ENCODE measurements around the gene CLIC4. TPM values are rescaled to one million over a fixed set of nuclear protein-coding genes. Genes with fewer than 3 reads are reported as not detected.
"Not testable (repeated sequence)": the region's sequence is repeated elsewhere in the genome, so short reads cannot be mapped to it uniquely, and the experiment has no call there.

The CLIC4 gene
- total RNA-seq, 1 donor from 2014 or later, result 123 TPM

DNA sequence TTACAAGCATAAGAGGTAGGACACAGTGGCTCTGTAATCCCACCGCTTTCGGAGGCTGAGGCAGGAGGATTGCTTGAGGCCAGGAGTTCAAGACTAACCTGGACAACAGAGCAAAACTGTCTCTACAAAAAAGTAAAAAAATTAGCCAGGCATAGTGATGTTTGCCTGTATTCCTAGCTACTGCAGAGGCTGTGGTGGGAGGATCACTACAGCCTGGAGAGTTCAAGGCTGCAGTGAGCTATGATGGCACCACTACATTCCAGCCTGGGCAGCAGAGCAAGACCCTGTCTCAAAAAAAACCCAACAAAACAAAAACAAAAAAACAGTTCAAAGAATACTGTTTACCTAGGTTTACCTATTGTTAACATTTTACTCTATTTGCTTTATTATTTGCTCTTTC is 37.4 kb downstream of the CLIC4 start:
- H3K27ac Mint-ChIP-seq (ENCODE audit: unreplicated experiment), result no peak overlapping the region
- no peaks in the 10 kb centered on the region for H3K9me3 Mint-ChIP-seq
- H3K4me1 Mint-ChIP-seq, result peaks cover 15% of the 10 kb centered on the region
- H3K36me3 Mint-ChIP-seq (ENCODE audit: low read depth), result no peaks in the 10 kb centered on the region
- no peak for DNase-seq (ENCODE audit: low read depth, low spot score)
- no peaks in the 10 kb centered on the region for H3K27me3 Mint-ChIP-seq (ENCODE audit: low read depth)
- TF ChIP-seq, protein P1, sequence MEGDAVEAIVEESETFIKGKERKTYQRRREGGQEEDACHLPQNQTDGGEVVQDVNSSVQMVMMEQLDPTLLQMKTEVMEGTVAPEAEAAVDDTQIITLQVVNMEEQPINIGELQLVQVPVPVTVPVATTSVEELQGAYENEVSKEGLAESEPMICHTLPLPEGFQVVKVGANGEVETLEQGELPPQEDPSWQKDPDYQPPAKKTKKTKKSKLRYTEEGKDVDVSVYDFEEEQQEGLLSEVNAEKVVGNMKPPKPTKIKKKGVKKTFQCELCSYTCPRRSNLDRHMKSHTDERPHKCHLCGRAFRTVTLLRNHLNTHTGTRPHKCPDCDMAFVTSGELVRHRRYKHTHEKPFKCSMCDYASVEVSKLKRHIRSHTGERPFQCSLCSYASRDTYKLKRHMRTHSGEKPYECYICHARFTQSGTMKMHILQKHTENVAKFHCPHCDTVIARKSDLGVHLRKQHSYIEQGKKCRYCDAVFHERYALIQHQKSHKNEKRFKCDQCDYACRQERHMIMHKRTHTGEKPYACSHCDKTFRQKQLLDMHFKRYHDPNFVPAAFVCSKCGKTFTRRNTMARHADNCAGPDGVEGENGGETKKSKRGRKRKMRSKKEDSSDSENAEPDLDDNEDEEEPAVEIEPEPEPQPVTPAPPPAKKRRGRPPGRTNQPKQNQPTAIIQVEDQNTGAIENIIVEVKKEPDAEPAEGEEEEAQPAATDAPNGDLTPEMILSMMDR (conservative IDR thresholded peaks at IDR 0.05), result no peak
- no peak overlapping the region for H3K4me3 Mint-ChIP-seq

DNA sequence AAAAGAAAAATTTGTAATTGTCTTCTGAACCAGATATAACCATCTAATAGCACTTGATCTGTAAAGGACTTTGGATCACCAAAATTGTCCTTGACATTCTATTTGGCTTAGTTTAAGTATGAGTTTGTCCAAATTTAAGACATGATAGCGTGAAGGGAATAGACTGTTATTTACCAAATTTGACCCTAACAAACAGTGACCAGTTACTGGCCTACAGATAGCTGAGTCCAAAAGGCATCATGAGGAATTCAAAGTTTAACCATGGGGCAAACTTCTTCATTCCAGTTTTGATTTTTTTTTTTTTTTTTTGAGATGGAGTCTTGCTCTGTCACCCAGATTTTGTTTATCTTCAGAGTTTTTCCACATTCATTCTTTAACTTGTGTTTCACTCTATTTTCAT is 38.5 kb downstream of the CLIC4 start:
- DNase-seq (ENCODE audit: low read depth, low spot score), result no peak
- no peaks in the 10 kb centered on the region for H3K27me3 Mint-ChIP-seq (ENCODE audit: low read depth)
- TF ChIP-seq, protein P1 (conservative IDR thresholded peaks at IDR 0.05), result no peak
- peaks cover 3% of the 10 kb centered on the region for H3K36me3 Mint-ChIP-seq (ENCODE audit: low read depth)
- H3K4me1 Mint-ChIP-seq, result peaks cover 11% of the 10 kb centered on the region
- no peaks in the 10 kb centered on the region for H3K9me3 Mint-ChIP-seq
- H3K4me3 Mint-ChIP-seq, result no peak overlapping the region
- no peak overlapping the region for H3K27ac Mint-ChIP-seq (ENCODE audit: unreplicated experiment)

DNA sequence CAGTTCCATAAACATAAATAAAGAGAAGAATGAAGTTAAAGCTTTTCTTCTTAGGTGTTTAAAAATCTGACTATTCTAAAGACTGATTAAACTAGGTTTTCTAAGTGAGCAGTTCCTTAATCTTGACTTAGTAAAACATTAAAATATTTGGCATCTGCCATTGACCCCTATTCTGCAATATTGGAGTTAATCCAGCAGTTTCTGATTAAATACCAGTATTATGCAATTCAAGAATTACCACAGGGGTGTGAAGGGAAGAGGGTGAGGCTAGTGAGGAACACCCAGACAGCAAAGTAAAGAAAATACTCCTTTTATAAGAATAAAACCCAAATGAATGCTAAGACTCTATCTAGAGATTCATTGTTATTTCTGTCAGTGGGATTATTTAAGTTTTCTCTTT is 40.9 kb downstream of the CLIC4 start:
- no peaks in the 10 kb centered on the region for H3K9me3 Mint-ChIP-seq
- H3K27ac Mint-ChIP-seq (ENCODE audit: unreplicated experiment), result no peak overlapping the region
- H3K4me1 Mint-ChIP-seq, result peaks cover 6% of the 10 kb centered on the region
- H3K27me3 Mint-ChIP-seq (ENCODE audit: low read depth), result no peaks in the 10 kb centered on the region
- H3K4me3 Mint-ChIP-seq, result no peak overlapping the region
- DNase-seq (ENCODE audit: low read depth, low spot score), result no peak
- H3K36me3 Mint-ChIP-seq (ENCODE audit: low read depth), result peaks cover 3% of the 10 kb centered on the region
- TF ChIP-seq, protein P1 (conservative IDR thresholded peaks at IDR 0.05), result no peak

DNA sequence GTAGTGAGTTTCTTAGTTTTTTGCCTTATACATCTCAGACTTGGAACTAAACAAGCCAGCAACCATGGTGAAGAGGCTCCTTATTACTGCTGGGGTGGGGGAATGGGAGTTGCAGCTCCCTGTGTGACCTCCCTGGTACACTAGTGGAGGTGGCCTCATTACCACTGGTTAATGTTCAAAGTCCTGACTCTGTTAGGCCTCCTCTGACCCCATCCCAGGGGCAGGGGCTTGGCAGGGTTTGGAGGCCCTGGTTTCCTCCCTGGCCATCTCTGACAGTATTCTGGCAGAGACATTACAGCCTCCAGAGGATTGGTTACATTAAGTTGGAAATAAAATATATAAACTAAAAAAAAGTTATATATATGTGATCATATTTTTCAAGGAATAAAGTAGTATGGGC is 45.2 kb downstream of the CLIC4 start:
- Mint-ChIP-seq H3K27ac (ENCODE audit: unreplicated experiment) (no peak overlapping the region), H3K27me3 (ENCODE audit: low read depth) (no peaks in the 10 kb centered on the region), H3K9me3 (no peaks in the 10 kb centered on the region), H3K4me1 (peaks cover 14% of the 10 kb centered on the region), H3K36me3 (ENCODE audit: low read depth) (peaks cover 3% of the 10 kb centered on the region), H3K4me3 (no peak overlapping the region)
- TF ChIP-seq, protein P1 (conservative IDR thresholded peaks at IDR 0.05), result no peak
- no peak for DNase-seq (ENCODE audit: low read depth, low spot score)

DNA sequence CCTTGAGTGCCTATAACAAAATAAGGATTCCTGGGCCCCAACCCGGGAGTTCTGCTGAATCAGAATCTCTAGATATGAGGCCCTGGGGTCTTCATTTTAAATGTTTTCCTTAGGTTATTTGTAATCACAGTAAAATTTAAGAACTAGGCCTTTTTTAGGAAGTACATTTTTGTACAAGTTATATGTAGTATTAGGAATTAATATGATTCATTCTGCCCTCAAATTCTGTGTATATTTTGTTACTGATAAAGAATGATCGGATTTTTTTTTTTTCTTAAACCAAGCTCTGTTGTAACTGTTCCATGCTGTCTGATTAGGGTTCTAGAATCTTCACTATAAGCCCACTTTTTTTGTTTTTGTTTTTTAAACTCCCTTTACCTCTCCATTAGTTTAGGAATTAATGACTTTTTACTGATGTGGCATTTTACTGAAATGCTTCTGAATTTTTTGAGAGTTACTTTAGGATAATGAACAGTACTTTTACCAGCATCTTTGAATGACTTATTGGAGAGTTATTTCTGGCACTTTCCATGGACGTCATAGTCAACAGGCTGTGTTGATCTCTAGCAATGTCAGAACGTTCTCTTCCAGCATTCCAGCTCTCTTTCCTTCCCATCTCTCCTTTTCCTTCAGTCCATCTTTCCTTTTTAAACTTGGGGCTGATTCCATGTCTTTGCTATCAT is 48.3 kb downstream of the CLIC4 start:
- no peak overlapping the region for H3K4me3 Mint-ChIP-seq

DNA sequence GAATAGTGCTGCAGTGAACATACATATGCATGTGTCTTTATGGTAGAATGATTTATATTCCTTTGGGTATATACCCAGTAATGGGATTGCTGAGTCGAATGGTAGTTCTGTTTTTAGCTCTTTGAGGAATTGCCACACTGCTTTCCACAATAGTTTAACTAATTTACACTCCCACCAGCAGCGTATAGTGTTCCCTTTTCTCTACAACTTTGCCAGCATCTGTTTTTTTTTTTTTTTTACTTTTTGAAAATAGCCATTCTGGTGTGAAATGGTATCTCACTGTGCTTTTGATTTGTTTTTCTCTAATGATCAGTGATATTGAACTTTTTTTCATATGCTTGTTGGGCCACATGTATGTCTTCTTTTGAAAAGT is 48.9 kb downstream of the CLIC4 start:
- Mint-ChIP-seq H3K4me1 (peaks cover 14% of the 10 kb centered on the region), H3K36me3 (ENCODE audit: low read depth) (peaks cover 13% of the 10 kb centered on the region)
- H3K27me3 Mint-ChIP-seq (ENCODE audit: low read depth); DNase-seq (ENCODE audit: low read depth, low spot score); H3K4me3 Mint-ChIP-seq; H3K9me3 Mint-ChIP-seq; H3K27ac Mint-ChIP-seq (ENCODE audit: unreplicated experiment): not testable (repeated sequence)

More for the DNA sequence above, 48.3 kb downstream of the CLIC4 start:
- H3K27me3 Mint-ChIP-seq (ENCODE audit: low read depth), result no peaks in the 10 kb centered on the region
- TF ChIP-seq, protein P1 (conservative IDR thresholded peaks at IDR 0.05), result no peak
- no peak overlapping the region for H3K27ac Mint-ChIP-seq (ENCODE audit: unreplicated experiment)
- no peak for DNase-seq (ENCODE audit: low read depth, low spot score)
- peaks cover 14% of the 10 kb centered on the region for H3K4me1 Mint-ChIP-seq
- peaks cover 12% of the 10 kb centered on the region for H3K36me3 Mint-ChIP-seq (ENCODE audit: low read depth)
- H3K9me3 Mint-ChIP-seq, result peaks cover 6% of the 10 kb centered on the region

Measured in neural crest cell (in vitro differentiated cells).